Smooth muscle cell (in vitro differentiated cells): ENCODE results near the gene STX16. TPM values are rescaled to one million over a fixed set of nuclear protein-coding genes. Genes with fewer than 3 reads are reported as not detected.

Experiments
- DNase-seq: peaks from one replicate; lab custom pipeline; 2025; ENCODE audit not compliant: unreplicated experiment; lab: John Stamatoyannopoulos, UW
- H2AFZ ChIP-seq: fragments of 200-600 bp; sonication (generic); 2 replicates; pipeline ENCODE4 v1.6.0; 2016; ENCODE audit warnings: antibody characterized with exemption, low read depth, mild to moderate bottlenecking
- H3F3A ChIP-seq: fragments of 200-600 bp; sonication (generic); 2 replicates; pipeline ENCODE4 v1.6.0; 2017; ENCODE audit warnings: antibody characterized with exemption, low read depth
- H3K27ac ChIP-seq: fragments of 200-600 bp; sonication (generic); 2 replicates; pipeline ENCODE4 v1.5.1; 2016; ENCODE audit warnings: low read depth, mild to moderate bottlenecking
- H3K27me3 ChIP-seq: fragments of 200-600 bp; sonication (generic); 2 replicates; pipeline ENCODE4 v1.6.1; 2016; ENCODE audit warnings: low read depth, mild to moderate bottlenecking
- H3K36me3 ChIP-seq: fragments of 200-600 bp; sonication (generic); 2 replicates; pipeline ENCODE4 v1.5.1; 2016; ENCODE audit warnings: low read depth
- H3K4me1 ChIP-seq: fragments of 200-600 bp; sonication (generic); 2 replicates; pipeline ENCODE4 v1.5.1; 2016; ENCODE audit warnings: low read depth
- H3K4me2 ChIP-seq: fragments of 200-600 bp; sonication (generic); 2 replicates; pipeline ENCODE4 v1.6.0; 2016; ENCODE audit warnings: mild to moderate bottlenecking
- H3K4me3 ChIP-seq: fragments of 200-600 bp; sonication (generic); 2 replicates; pipeline ENCODE4 v1.5.1; 2016; ENCODE audit warnings: mild to moderate bottlenecking
- H3K79me2 ChIP-seq: fragments of 200-600 bp; sonication (generic); 2 replicates; pipeline ENCODE4 v1.6.0; 2016; ENCODE audit warnings: low read depth, mild to moderate bottlenecking
- H3K9ac ChIP-seq: fragments of 200-600 bp; sonication (generic); 2 replicates; pipeline ENCODE4 v1.6.0; 2016; ENCODE audit warnings: low read depth
- H3K9me3 ChIP-seq: fragments of 200-600 bp; sonication (generic); replicated peaks from 2 replicates; pipeline ENCODE4 v1.5.1; 2016; ENCODE audit warnings: low read depth
- H4K20me1 ChIP-seq: fragments of 200-600 bp; sonication (generic); 2 replicates; pipeline ENCODE4 v1.6.0; 2016; ENCODE audit warnings: low read depth
- WGBS: methylation state at CpG from one replicate; pipeline ENCODE4 v1.1.7; 2016; ENCODE audit warnings: low lambda C conversion rate; 5-methylcytosine and 5-hydroxymethylcytosine counted together
- polyA plus RNA-seq: library from polyadenylated mRNA; unstranded; fragments of >200 nt; fragmentation: Nextera tagmentation; extraction: Ambion mirVana; gene quantifications from 2 replicates; pipeline ENCODE4 v1.2.1, GENCODE V29; 2016
- total RNA-seq: library from RNA; depleted of rRNA; stranded (reverse); fragments of >200 nt; gene quantifications from 2 replicates; pipeline ENCODE4 v1.2.3, GENCODE V29; 2014
- TF ChIP-seq, protein P1 (sequence below): fragments of 200-600 bp; sonication (generic); IDR thresholded peaks from 2 replicates; pipeline ENCODE4 v1.5.1; 2017; ENCODE audit warnings: borderline replicate concordance, mild to moderate bottlenecking, antibody characterized with exemption; ENCODE audit not compliant: insufficient read depth, poor library complexity, severe bottlenecking

The STX16 gene
- total and polyA plus RNA-seq, 2 experiments from 2014 or later = 22.5 to 35.8 TPM

DNA sequence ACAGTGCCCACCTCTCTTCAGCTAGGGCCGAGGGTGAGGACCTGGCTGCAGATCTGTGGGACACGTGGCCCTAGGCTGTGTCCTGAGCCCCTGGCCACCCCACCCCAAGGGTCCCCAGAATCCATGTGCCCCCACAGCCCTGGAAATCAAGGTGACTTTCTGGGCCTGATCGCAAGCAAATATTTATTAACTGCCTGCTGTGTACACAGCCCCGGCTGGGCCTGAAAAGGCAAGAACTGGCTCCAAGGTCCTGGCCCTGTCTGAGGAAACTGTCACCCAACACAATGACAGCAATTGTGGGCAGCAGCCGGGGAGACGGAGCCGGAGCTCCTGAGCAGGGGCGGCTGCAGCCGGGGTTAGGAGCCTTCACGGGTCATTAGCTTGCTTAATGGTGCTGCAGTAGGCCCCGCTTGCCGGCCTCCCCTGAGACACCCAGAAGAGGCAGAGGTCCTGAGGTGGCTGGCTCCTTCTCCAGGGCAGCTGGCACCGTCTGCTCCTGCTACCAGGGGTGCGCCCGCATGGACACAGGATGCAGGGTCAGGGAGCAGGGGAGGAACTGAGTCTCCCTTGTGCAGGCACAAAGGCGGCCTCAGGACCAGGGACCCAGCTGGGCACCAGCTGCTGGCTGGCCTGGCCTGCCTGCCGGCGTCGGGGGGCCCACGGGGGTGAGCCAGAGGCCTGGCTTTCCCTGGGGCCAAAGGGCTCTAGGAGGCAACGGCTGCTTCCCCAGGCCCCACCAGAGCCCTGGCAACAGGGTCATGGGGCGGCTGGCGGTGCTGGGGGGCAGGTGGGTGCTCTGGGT lies 65.6 kb downstream of the STX16 start:
- DNase-seq = no peak
- Histone ChIP-seq H3K4me2 (no peak overlapping the region), H3K4me3 (no peak overlapping the region), H3F3A (no peaks in the 10 kb centered on the region), H3K27ac (no peak overlapping the region), H3K4me1 (no peaks in the 10 kb centered on the region), H3K79me2 (no peaks in the 10 kb centered on the region), H3K9ac (no peak overlapping the region), H4K20me1 (no peaks in the 10 kb centered on the region), H3K36me3 (no peaks in the 10 kb centered on the region), H2AFZ (no peak overlapping the region), H3K9me3 (no peaks in the 10 kb centered on the region), H3K27me3 (peaks cover 2% of the 10 kb centered on the region)
- TF ChIP-seq, protein P1, sequence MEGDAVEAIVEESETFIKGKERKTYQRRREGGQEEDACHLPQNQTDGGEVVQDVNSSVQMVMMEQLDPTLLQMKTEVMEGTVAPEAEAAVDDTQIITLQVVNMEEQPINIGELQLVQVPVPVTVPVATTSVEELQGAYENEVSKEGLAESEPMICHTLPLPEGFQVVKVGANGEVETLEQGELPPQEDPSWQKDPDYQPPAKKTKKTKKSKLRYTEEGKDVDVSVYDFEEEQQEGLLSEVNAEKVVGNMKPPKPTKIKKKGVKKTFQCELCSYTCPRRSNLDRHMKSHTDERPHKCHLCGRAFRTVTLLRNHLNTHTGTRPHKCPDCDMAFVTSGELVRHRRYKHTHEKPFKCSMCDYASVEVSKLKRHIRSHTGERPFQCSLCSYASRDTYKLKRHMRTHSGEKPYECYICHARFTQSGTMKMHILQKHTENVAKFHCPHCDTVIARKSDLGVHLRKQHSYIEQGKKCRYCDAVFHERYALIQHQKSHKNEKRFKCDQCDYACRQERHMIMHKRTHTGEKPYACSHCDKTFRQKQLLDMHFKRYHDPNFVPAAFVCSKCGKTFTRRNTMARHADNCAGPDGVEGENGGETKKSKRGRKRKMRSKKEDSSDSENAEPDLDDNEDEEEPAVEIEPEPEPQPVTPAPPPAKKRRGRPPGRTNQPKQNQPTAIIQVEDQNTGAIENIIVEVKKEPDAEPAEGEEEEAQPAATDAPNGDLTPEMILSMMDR = no peak
- 93% methylated on average over 23 of the region's 23 CpGs for WGBS

DNA sequence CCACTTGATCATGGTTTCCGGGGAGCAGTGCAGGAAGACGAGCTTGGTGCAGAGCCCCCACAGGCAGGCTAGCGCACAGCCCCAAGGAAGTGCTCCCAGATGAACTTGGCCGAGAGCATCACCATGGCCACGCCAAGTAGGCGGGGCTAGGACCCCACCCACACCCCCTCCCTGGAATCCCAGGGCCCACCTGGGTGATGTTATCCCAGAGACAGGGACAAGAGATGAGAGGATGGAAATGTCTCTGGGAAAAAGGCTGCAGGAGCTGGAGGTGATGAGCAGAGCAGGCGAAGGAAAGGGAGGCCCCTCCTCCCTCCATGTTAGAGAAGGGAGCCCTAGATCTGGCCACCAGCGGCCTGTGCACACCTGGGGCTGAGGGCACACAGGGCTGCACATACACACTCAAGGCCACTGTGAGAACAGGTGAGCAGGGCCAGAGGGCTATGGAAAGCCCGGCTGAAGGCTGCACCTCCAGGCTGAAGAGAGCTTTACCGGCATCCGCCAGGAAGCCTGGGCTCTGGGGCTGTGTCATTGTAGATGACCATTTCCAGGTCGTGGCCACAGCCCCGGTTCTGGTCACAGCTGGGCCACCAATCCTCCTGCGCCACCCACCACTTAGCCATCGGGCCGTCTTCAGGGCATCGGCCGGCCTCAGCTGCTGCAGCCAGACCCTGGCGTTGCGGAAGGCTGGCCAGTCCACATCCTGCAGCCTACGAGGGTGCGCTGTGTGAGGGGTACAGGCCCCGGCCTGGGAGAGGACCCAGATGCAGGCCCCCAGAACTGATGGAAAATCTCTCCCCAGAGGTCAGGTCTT lies 66.4 kb downstream of the STX16 start:
- WGBS = 94% methylated on average over 20 of the region's 23 CpGs
- Histone ChIP-seq H3K9ac (no peak overlapping the region), H3K36me3 (no peaks in the 10 kb centered on the region), H3K4me1 (no peaks in the 10 kb centered on the region), H3K79me2 (no peaks in the 10 kb centered on the region), H3K27ac (no peak overlapping the region), H3K27me3 (peaks cover 2% of the 10 kb centered on the region), H3K4me3 (no peak overlapping the region), H3F3A (no peaks in the 10 kb centered on the region), H2AFZ (no peak overlapping the region), H3K4me2 (no peak overlapping the region), H3K9me3 (no peaks in the 10 kb centered on the region), H4K20me1 (no peaks in the 10 kb centered on the region)
- TF ChIP-seq, protein P1 = no peak
- DNase-seq = no peak

DNA sequence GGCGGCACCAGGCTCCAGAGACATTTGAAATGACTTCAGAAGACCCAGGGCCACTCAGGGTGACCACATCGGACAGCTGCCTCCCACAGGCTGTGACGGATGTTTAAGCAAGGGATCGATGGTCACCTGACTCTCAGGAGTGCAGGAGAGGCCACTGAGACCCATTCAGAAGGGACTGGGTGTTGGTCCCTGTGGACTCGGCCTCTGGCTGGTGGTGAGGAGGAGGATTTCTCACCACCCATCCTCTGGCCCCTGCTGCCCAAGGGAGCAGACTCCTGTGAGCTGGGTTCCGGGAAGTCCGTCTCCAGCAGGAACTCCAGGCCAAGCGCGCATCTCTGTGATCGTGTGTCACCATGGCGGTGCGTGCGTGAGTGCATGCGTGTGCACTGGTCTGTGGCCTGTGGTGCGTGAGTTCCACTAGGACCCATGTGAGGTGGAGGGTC lies 67.1 kb downstream of the STX16 start:
- Histone ChIP-seq H3K9me3 (no peaks in the 10 kb centered on the region), H3F3A (no peaks in the 10 kb centered on the region), H2AFZ (no peak overlapping the region), H3K4me2 (no peak overlapping the region), H3K27me3 (peaks cover 2% of the 10 kb centered on the region), H3K79me2 (no peaks in the 10 kb centered on the region), H3K4me3 (no peak overlapping the region), H3K9ac (no peak overlapping the region), H3K4me1 (no peaks in the 10 kb centered on the region), H3K36me3 (no peaks in the 10 kb centered on the region), H3K27ac (no peak overlapping the region), H4K20me1 (no peaks in the 10 kb centered on the region)
- TF ChIP-seq, protein P1 = no peak
- WGBS = 82% methylated on average over 7 of the region's 15 CpGs
- no peak for DNase-seq
